ENCODE data around the gene TESK2.

Gene TESK2

GRCh38 chr1:45326627-45327623, 164.0 kb downstream of the TESK2 start, which contains the start of gene HPDL:
Gene HPDL, plus strand, starts transcription at chr1:45326895. Its CDS starts 254 bp downstream, at chr1:45327149.
- no peak for DNase-seq (ENCODE audit: low read depth)
- TF ChIP-seq CTCF (IDR thresholded peaks at IDR 0.05; ENCODE audit: control insufficient read depth, insufficient read depth, low read depth, low read length, missing control alignments), result no peak
- peak within 1 kb of the TSS; percentile 55 for H3K4me3 ChIP-seq (ENCODE audit: control insufficient read depth, low read depth, low read length)

- TF ChIP-seq CTCF (IDR thresholded peaks at IDR 0.05; ENCODE audit: control insufficient read depth, insufficient read depth, low read depth, low read length, missing control alignments), result no peak
- no peak for DNase-seq (ENCODE audit: low read depth)
- H3K4me3 ChIP-seq (ENCODE audit: control insufficient read depth, low read depth, low read length), result peak overlapping the region; percentile 55; the same call in 1 of the 2 replicates
These were observed 165.0 kb downstream of the TESK2 start for GRCh38 chr1:45325851-45326506.

GRCh38 chr1:45322486-45323040, 168.4 kb downstream of the TESK2 start:
- TF ChIP-seq CTCF (IDR thresholded peaks at IDR 0.05; ENCODE audit: control insufficient read depth, insufficient read depth, low read depth, low read length, missing control alignments), result no peak

GRCh38 chr1:45321444-45321843, 169.5 kb downstream of the TESK2 start:
- TF ChIP-seq CTCF (IDR thresholded peaks at IDR 0.05; ENCODE audit: control insufficient read depth, insufficient read depth, low read depth, low read length, missing control alignments), result no peak
- DNase-seq (ENCODE audit: low read depth), result no peak
- no peak overlapping the region for H3K4me3 ChIP-seq (ENCODE audit: control insufficient read depth, low read depth, low read length)

More at GRCh38 chr1:45322486-45323040, 168.4 kb downstream of the TESK2 start:
- DNase-seq (ENCODE audit: low read depth), result no peak
- no peak overlapping the region for H3K4me3 ChIP-seq (ENCODE audit: control insufficient read depth, low read depth, low read length)

- no peak overlapping the region for H3K4me3 ChIP-seq (ENCODE audit: control insufficient read depth, low read depth, low read length)
- TF ChIP-seq CTCF (IDR thresholded peaks at IDR 0.05; ENCODE audit: control insufficient read depth, insufficient read depth, low read depth, low read length, missing control alignments), result no peak
- DNase-seq (ENCODE audit: low read depth), result no peak
These were observed 171.2 kb downstream of the TESK2 start for GRCh38 chr1:45319761-45320160.

GRCh38 chr1:45317166-45317565, 173.8 kb downstream of the TESK2 start:
- TF ChIP-seq CTCF (IDR thresholded peaks at IDR 0.05; ENCODE audit: control insufficient read depth, insufficient read depth, low read depth, low read length, missing control alignments), result no peak
- DNase-seq (ENCODE audit: low read depth), result no peak
- H3K4me3 ChIP-seq (ENCODE audit: control insufficient read depth, low read depth, low read length), result no peak overlapping the region
